Measurements from ENCODE around the gene PLEKHH1. TPM values are rescaled to one million over a fixed set of nuclear protein-coding genes. Genes with fewer than 3 reads are reported as not detected.

Gene PLEKHH1
- total RNA-seq (2014; rRNA removed; shearing (Covaris generic)) (30.6 and 33.9 TPM in 2 replicates), polyA plus RNA-seq (2016; fragmentation: Nextera tagmentation; extraction: Ambion mirVana) (14.7 and 15.4 TPM in 2 replicates)
- long read RNA-seq = 0 reads

DNA sequence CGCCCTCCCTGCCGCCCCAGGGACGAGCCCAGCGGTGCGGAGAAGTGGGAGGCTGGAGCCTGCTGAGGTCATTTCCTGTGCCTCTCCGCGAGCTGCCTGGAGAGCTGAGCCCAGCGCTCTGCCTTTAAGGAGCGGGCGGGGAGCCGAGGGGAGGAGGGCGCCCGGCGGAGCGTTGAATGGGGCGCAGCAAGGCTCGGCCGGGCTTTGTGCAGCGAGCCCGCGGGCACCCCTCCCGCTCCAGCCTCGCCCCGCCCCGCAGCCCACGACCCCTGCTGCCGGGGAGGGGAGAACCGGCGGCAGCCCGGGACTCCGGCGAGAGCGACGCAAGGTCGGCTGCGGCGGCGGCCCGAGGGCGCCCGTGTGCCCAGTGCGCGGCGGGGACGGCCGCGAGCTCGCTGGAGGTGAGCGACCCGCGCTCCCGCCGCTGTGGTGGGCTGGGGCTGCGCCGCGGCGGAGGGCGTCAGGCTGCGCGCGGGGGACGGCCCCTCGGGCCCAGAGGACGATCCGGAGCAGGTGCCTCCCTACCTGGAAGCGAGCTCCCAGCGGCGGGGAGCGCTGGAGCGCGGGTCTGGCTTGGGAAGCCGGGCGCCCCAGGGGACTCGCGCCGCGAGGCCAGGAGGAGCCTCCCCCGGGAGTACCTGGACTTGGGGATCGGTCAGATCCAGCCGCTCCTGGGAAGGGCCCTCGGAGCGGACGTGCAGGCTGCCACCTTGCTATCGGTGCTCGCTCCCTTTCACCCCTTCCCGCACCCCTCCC lies at the start of gene PLEKHH1:
PLEKHH1 (plus strand) TSS at position 293 of the 756 bp plus-strand sequence. CDS start 8,578 bp downstream, outside the sequence.
- TF ChIP-seq STAT1 (IDR thresholded peaks at IDR 0.05; ENCODE audit: unreplicated experiment) (no peak), ZNF114 (CRISPR knock-in tag; IDR thresholded peaks at IDR 0.05) (no peak), POLR2AphosphoS5 (IDR thresholded peaks at IDR 0.05; ENCODE audit: low read depth) (peak; percentile 85), CREB1 (CRISPR knock-in tag; IDR thresholded peaks at IDR 0.05; ENCODE audit: low read depth) (peak; percentile 57), NANOG (IDR thresholded peaks at IDR 0.05; ENCODE audit: borderline replicate concordance) (no peak), EZH2 (IDR thresholded peaks at IDR 0.05; ENCODE audit: low read depth, unreplicated experiment) (no peak)
- TF ChIP-seq, protein P1, sequence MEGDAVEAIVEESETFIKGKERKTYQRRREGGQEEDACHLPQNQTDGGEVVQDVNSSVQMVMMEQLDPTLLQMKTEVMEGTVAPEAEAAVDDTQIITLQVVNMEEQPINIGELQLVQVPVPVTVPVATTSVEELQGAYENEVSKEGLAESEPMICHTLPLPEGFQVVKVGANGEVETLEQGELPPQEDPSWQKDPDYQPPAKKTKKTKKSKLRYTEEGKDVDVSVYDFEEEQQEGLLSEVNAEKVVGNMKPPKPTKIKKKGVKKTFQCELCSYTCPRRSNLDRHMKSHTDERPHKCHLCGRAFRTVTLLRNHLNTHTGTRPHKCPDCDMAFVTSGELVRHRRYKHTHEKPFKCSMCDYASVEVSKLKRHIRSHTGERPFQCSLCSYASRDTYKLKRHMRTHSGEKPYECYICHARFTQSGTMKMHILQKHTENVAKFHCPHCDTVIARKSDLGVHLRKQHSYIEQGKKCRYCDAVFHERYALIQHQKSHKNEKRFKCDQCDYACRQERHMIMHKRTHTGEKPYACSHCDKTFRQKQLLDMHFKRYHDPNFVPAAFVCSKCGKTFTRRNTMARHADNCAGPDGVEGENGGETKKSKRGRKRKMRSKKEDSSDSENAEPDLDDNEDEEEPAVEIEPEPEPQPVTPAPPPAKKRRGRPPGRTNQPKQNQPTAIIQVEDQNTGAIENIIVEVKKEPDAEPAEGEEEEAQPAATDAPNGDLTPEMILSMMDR (conservative IDR thresholded peaks at IDR 0.05; ENCODE audit: low read depth in 2 of 2) = 0 out of 4 replicates have a peak, but pooled peaks of 1 of the 2 experiments have one; percentile 4
- TF ChIP-seq, protein P2, sequence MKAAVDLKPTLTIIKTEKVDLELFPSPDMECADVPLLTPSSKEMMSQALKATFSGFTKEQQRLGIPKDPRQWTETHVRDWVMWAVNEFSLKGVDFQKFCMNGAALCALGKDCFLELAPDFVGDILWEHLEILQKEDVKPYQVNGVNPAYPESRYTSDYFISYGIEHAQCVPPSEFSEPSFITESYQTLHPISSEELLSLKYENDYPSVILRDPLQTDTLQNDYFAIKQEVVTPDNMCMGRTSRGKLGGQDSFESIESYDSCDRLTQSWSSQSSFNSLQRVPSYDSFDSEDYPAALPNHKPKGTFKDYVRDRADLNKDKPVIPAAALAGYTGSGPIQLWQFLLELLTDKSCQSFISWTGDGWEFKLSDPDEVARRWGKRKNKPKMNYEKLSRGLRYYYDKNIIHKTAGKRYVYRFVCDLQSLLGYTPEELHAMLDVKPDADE (IDR thresholded peaks at IDR 0.05) = peak; percentile 11; the same call in 1 of the 2 replicates
- TF ChIP-seq, protein P3, sequence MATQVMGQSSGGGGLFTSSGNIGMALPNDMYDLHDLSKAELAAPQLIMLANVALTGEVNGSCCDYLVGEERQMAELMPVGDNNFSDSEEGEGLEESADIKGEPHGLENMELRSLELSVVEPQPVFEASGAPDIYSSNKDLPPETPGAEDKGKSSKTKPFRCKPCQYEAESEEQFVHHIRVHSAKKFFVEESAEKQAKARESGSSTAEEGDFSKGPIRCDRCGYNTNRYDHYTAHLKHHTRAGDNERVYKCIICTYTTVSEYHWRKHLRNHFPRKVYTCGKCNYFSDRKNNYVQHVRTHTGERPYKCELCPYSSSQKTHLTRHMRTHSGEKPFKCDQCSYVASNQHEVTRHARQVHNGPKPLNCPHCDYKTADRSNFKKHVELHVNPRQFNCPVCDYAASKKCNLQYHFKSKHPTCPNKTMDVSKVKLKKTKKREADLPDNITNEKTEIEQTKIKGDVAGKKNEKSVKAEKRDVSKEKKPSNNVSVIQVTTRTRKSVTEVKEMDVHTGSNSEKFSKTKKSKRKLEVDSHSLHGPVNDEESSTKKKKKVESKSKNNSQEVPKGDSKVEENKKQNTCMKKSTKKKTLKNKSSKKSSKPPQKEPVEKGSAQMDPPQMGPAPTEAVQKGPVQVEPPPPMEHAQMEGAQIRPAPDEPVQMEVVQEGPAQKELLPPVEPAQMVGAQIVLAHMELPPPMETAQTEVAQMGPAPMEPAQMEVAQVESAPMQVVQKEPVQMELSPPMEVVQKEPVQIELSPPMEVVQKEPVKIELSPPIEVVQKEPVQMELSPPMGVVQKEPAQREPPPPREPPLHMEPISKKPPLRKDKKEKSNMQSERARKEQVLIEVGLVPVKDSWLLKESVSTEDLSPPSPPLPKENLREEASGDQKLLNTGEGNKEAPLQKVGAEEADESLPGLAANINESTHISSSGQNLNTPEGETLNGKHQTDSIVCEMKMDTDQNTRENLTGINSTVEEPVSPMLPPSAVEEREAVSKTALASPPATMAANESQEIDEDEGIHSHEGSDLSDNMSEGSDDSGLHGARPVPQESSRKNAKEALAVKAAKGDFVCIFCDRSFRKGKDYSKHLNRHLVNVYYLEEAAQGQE (IDR thresholded peaks at IDR 0.05; ENCODE audit: unreplicated experiment) = no peak
- Histone ChIP-seq H4K20me1 (replicated peaks; ENCODE audit: insufficient read depth) (no peaks in the 10 kb centered on the region), H3K4me1 (ENCODE audit: insufficient read depth) (peaks cover 22% of the 10 kb centered on the region), H3K36me3 (ENCODE audit: insufficient read depth) (no peaks in the 10 kb centered on the region), H3F3A (replicated peaks; ENCODE audit: low read depth) (0 out of 2 replicates have a peak, but pooled peaks cover 10% of the 10 kb centered on the region), H3K27me3 (ENCODE audit: insufficient read depth) (peaks cover 12% of the 10 kb centered on the region; the same call in 1 of the 2 replicates), H3K79me2 (replicated peaks; ENCODE audit: insufficient read depth) (peaks cover 10% of the 10 kb centered on the region; the same call in 1 of the 2 replicates), H3K27ac (ENCODE audit: low read depth) (no peak within 1 kb of the TSS), H3K4me3 (peak within 1 kb of the TSS; percentile 87), H2AFZ (peak within 1 kb of the TSS; percentile 97), H3K9me2 (ENCODE audit: insufficient read depth) (no peaks in the 10 kb centered on the region), H3K4me2 (peak within 1 kb of the TSS; percentile 95)
- Mint-ChIP-seq H3K36me3 (ENCODE audit: low read depth) (no peaks in the 10 kb centered on the region), H3K4me3 (peak within 1 kb of the TSS; percentile 84), H3K27ac (peak within 1 kb of the TSS; percentile 78; the same call in 1 of the 2 replicates), H3K4me1 (peaks cover 13% of the 10 kb centered on the region), H3K9me3 (no peaks in the 10 kb centered on the region), H3K27me3 (ENCODE audit: insufficient read depth, low read depth, poor library complexity) (peaks cover 19% of the 10 kb centered on the region)
- ATAC-seq (peak; percentile 88), DNase-seq (ENCODE audit: low spot score) (peak; percentile 92)

All from GM23338 (cell line).